ENCODE results near the gene GCNT1.
"Not testable (repeated sequence)": the region's sequence is repeated elsewhere in the genome, so short reads cannot be mapped to it uniquely, and the experiment has no call there.

GCNT1 gene

GRCh38 chr9:76443887-76444286, 15.1 kb upstream of the GCNT1 start:
- DNase-seq (ENCODE audit: low read depth, low spot score): no peak

- no peak for DNase-seq (ENCODE audit: low read depth, low spot score)
These were observed 14.6 kb upstream of the GCNT1 start for GRCh38 chr9:76444322-76444929.

- no peak for DNase-seq (ENCODE audit: low read depth, low spot score)
These were observed 13.0 kb upstream of the GCNT1 start for GRCh38 chr9:76445976-76446375.

- no peak for DNase-seq (ENCODE audit: low read depth, low spot score)
These were observed 10.5 kb upstream of the GCNT1 start for GRCh38 chr9:76448501-76448900.

- DNase-seq (ENCODE audit: low read depth, low spot score): no peak
These were observed 7.7 kb upstream of the GCNT1 start for GRCh38 chr9:76451234-76451633.

- no peak for DNase-seq (ENCODE audit: low read depth, low spot score)
These were observed 6.1 kb upstream of the GCNT1 start for GRCh38 chr9:76452839-76453238.

- DNase-seq (ENCODE audit: low read depth, low spot score): no peak
These were observed 5.2 kb upstream of the GCNT1 start for GRCh38 chr9:76453785-76454184.

- no peak for DNase-seq (ENCODE audit: low read depth, low spot score)
These were observed 4.7 kb upstream of the GCNT1 start for GRCh38 chr9:76454311-76454710.

- no peak for DNase-seq (ENCODE audit: low read depth, low spot score)
These were observed 2.6 kb upstream of the GCNT1 start for GRCh38 chr9:76456202-76456926.

- DNase-seq (ENCODE audit: low read depth, low spot score): no peak
These were observed 983 bp downstream of the GCNT1 start for GRCh38 chr9:76459694-76460635.

- no peak for DNase-seq (ENCODE audit: low read depth, low spot score)
These were observed 3.1 kb downstream of the GCNT1 start for GRCh38 chr9:76462126-76462525.

GRCh38 chr9:76463211-76463610, 4.2 kb downstream of the GCNT1 start:
- no peak for DNase-seq (ENCODE audit: low read depth, low spot score)

- no peak for DNase-seq (ENCODE audit: low read depth, low spot score)
These were observed 5.7 kb downstream of the GCNT1 start for GRCh38 chr9:76464706-76465105.

GRCh38 chr9:76465442-76466298, 6.7 kb downstream of the GCNT1 start:
- no peak for DNase-seq (ENCODE audit: low read depth, low spot score)

- DNase-seq (ENCODE audit: low read depth, low spot score): no peak
These were observed 7.3 kb downstream of the GCNT1 start for GRCh38 chr9:76466299-76466605.

- no peak for DNase-seq (ENCODE audit: low read depth, low spot score)
These were observed 15.4 kb downstream of the GCNT1 start for GRCh38 chr9:76474419-76474818.

GRCh38 chr9:76475686-76476085, 16.7 kb downstream of the GCNT1 start:
- DNase-seq (ENCODE audit: low read depth, low spot score): no peak

GRCh38 chr9:76477818-76478217, 18.8 kb downstream of the GCNT1 start:
- not testable (repeated sequence) for DNase-seq (ENCODE audit: low read depth, low spot score)

GRCh38 chr9:76478226-76478625, 19.2 kb downstream of the GCNT1 start:
- no peak for DNase-seq (ENCODE audit: low read depth, low spot score)

- not testable (repeated sequence) for DNase-seq (ENCODE audit: low read depth, low spot score)
These were observed 20.4 kb downstream of the GCNT1 start for GRCh38 chr9:76479337-76479736.

GRCh38 chr9:76486151-76486550, 27.2 kb downstream of the GCNT1 start:
- DNase-seq (ENCODE audit: low read depth, low spot score): no peak
